ENCODE results near the gene SFXN1.
"Not testable (repeated sequence)": the region's sequence is repeated elsewhere in the genome, so short reads cannot be mapped to it uniquely, and the experiment has no call there.

Gene SFXN1, protein sequence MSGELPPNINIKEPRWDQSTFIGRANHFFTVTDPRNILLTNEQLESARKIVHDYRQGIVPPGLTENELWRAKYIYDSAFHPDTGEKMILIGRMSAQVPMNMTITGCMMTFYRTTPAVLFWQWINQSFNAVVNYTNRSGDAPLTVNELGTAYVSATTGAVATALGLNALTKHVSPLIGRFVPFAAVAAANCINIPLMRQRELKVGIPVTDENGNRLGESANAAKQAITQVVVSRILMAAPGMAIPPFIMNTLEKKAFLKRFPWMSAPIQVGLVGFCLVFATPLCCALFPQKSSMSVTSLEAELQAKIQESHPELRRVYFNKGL

DNA sequence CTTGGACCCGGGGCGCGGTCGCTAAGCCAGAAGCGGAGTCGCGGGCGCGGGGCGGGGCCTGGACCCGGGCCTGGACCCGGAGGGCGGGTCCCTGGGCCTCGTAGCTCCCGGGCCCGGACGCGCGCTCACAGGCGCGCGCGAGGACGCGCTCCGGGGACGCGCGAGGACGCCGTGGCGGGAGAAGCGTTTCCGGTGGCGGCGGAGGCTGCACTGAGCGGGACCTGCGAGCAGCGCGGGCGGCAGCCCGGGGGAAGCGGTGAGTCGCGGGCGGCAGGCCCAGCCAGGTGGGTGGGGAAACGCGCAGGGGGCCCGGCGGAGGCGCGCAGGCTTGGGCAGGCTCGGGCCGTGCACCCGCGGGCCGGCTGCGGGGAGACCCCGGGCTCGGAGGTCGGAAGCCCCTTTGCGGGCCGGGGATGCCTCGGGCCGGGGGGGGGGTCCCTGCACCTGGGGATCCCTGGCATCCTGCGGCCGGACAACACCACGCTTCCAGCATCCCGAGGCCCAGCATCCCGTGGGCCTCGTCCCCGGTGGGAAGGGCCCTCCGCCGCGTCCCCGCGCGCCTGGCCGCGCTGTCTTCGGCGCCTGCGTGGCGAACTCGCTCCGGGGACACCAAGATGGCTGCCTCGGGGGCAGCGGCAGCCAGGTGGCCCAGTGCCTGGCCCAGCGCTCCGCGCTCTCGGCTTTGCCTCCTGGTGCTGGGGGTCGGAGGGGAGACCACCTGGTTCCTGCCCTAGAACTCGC is at the start of gene SFXN1:
SFXN1 (plus strand) TSS at position 177 of the 741 bp plus-strand sequence. CDS start 13,544 bp downstream, outside the sequence.
- in situ Hi-C loops (cut with MboI; ENCODE audit: low sequenced_read_pairs) = no loop called here

GRCh38 chr5:175434800-175435199 is 43.6 kb upstream of the SFXN1 start:
- in situ Hi-C loops (cut with MboI; ENCODE audit: low sequenced_read_pairs) = no loop called here

GRCh38 chr5:175436359-175436758 is 42.0 kb upstream of the SFXN1 start:
- in situ Hi-C loops (cut with MboI; ENCODE audit: low sequenced_read_pairs) = no loop called here

- in situ Hi-C loops (cut with MboI; ENCODE audit: low sequenced_read_pairs) = no loop called here
Measured at GRCh38 chr5:175438234-175438857, 40.0 kb upstream of the SFXN1 start.

- in situ Hi-C loops (cut with MboI; ENCODE audit: low sequenced_read_pairs) = no loop called here
Measured at GRCh38 chr5:175443514-175444059, 34.8 kb upstream of the SFXN1 start.

DNA sequence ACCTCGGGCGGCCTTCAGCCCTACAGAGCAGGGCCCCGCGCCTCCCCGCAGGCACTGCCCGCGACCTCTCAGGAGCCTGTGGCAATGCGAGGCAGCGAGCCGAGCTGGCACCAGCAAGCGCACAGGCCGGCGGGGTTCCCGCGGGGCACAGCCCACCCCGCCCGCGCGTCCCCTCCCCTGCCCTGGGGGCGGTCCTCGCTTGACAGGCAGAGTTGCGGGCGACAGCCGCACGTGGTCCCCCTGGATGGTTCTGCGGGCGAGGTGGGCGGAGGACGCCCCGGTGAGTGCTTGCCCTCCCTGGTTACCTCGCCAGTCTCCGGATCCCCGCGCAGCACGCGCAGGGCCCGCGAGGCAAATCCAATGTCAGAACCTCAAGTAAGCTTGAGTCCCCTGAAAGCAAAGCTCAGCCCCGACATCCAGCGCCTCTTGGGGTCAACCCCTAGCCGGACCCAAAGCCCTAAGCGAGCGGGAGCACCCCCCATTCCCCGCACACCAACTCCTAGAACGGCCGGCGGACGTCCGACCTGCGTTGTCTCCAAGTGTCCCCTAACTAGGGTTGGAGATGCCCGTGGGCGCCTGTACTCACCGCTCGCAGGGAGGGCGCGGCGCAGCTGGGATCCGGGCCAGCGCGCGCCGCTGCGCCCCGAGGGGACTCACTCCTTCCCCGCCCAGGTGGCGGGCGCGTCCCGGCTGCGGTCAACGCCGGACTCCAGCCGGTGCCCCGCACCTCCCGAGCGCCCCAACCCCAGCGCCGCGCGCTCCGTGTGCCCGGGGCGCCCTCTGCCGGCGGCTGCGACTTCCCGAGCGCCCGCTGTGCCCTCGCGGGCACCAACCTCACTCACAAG is 34.1 kb upstream of the SFXN1 start, which contains the start of gene DRD1:
DRD1 (minus strand) TSS at position 123 of the 845 bp plus-strand sequence. CDS start 1,083 bp downstream, outside the sequence.
- in situ Hi-C loops (cut with MboI; ENCODE audit: low sequenced_read_pairs) = no loop called here

- in situ Hi-C loops (cut with MboI; ENCODE audit: low sequenced_read_pairs) = no loop called here
Measured at GRCh38 chr5:175444905-175445456, 33.4 kb upstream of the SFXN1 start.

DNA sequence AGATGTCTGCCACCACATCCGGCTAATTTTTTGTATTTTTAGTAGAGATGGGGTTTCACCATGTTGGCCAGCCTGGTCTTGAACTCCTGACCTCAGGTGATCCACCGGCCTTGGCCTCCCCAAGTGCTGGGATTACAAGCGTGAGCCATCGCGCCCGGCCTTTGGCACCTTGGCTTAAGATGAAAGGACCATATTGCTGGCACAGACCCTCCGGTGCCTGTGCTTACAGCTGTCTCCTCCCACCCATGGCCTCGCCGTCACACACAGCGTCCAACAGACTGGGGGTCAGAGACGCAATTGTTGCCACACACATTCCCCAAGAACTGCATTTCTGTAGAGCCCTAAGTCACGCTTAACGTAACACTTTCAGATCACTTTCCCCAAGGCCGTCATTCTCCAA is 32.0 kb upstream of the SFXN1 start:
- in situ Hi-C loops (cut with MboI; ENCODE audit: low sequenced_read_pairs) = not testable (repeated sequence)

DNA sequence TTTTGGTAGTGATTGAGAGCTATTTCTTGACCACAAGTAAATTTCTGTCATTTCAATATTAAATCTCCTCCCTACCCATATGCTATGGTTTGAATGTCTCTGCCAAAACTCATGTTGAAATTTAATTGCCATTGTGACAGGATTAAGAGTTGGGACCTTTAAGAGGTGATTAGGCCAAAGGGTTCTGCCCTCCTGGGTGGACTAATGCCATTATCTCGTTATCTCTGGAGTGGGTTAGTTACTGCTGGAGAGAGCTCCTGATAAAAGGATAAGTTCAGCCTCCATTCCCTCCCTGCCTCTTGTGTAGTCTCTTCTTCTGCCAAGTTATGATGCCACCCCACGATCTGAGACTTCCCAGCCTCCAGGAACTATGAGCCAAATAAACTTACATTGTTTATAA is 30.8 kb upstream of the SFXN1 start:
- in situ Hi-C loops (cut with MboI; ENCODE audit: low sequenced_read_pairs) = no loop called here

- in situ Hi-C loops (cut with MboI; ENCODE audit: low sequenced_read_pairs) = no loop called here
Measured at GRCh38 chr5:175448276-175448675, 30.1 kb upstream of the SFXN1 start.

- in situ Hi-C loops (cut with MboI; ENCODE audit: low sequenced_read_pairs) = no loop called here
Measured at GRCh38 chr5:175452166-175452565, 26.2 kb upstream of the SFXN1 start.

GRCh38 chr5:175454338-175454737 is 24.0 kb upstream of the SFXN1 start:
- in situ Hi-C loops (cut with MboI; ENCODE audit: low sequenced_read_pairs) = not testable (repeated sequence)

DNA sequence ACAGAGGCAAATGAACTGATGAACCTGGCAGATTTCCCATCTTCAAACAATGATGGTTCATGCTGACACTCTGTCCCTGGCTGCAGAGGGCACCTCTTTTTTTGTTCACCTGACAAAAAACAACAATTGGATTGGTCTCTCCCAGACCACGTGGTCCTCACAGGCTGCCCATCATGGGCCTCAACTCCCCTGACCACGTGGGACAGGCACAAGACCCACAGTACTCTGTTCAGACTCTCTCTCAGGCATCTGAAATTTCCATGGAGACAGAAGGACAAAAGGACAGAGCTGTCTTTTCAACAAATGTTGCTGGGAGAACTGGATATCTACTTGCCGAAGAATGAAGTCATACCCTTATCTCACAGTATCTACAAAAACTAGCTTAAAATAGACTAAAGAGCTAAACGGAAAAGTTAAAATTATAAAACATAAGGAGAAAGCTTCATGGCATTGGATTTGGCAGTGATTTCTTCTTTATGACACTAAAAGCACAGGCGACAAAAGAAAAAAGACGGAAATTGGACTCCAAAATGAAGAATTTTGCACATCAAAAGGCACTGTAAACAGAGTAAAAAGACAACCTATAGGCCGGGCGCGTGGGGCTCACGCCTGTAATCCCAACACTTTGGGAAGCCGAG is 22.1 kb upstream of the SFXN1 start:
- in situ Hi-C loops (cut with MboI; ENCODE audit: low sequenced_read_pairs) = no loop called here

DNA sequence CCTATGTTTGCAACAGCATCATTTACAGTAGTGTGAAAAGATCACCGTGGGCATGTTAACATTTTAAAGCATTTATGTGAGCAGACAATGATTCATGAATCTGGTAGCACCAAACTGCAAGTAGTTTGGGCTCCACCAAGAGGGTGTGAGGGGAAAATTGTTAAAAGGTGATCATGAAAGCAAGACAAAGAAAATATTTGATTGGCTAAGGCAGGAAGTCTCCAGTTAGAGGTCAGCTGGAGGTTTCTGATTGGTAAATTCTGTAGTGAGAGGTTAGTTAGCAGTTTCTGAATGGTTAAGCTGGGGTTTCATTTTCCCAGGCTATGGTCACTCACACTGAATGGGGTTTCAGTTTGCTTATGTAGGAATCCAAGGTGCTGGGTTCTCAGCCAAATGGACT is 20.9 kb upstream of the SFXN1 start:
- in situ Hi-C loops (cut with MboI; ENCODE audit: low sequenced_read_pairs) = no loop called here

DNA sequence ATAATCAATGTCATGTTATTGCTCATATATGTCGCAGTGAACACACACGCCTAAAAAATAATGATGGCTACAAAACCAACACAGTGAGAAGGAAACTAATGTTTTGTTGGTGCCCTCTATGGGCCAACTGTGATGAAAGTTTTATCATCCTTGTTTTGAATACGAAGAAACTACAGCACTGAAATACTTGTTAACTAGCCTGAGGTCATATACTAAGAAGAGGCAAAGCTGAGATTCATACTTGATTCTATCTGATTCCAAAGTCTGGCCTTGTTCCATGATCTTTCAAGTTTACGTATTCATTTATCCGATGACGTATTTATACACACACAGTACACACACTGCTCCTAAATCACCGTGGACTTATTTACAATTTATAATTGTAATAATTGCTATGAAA is 18.2 kb upstream of the SFXN1 start:
- in situ Hi-C loops (cut with MboI; ENCODE audit: low sequenced_read_pairs) = no loop called here

GRCh38 chr5:175460552-175460951 is 17.8 kb upstream of the SFXN1 start:
- in situ Hi-C loops (cut with MboI; ENCODE audit: low sequenced_read_pairs) = no loop called here

- in situ Hi-C loops (cut with MboI; ENCODE audit: low sequenced_read_pairs) = no loop called here
Measured at GRCh38 chr5:175461370-175461769, 17.0 kb upstream of the SFXN1 start.

GRCh38 chr5:175463641-175464040 is 14.7 kb upstream of the SFXN1 start:
- in situ Hi-C loops (cut with MboI; ENCODE audit: low sequenced_read_pairs) = no loop called here

DNA sequence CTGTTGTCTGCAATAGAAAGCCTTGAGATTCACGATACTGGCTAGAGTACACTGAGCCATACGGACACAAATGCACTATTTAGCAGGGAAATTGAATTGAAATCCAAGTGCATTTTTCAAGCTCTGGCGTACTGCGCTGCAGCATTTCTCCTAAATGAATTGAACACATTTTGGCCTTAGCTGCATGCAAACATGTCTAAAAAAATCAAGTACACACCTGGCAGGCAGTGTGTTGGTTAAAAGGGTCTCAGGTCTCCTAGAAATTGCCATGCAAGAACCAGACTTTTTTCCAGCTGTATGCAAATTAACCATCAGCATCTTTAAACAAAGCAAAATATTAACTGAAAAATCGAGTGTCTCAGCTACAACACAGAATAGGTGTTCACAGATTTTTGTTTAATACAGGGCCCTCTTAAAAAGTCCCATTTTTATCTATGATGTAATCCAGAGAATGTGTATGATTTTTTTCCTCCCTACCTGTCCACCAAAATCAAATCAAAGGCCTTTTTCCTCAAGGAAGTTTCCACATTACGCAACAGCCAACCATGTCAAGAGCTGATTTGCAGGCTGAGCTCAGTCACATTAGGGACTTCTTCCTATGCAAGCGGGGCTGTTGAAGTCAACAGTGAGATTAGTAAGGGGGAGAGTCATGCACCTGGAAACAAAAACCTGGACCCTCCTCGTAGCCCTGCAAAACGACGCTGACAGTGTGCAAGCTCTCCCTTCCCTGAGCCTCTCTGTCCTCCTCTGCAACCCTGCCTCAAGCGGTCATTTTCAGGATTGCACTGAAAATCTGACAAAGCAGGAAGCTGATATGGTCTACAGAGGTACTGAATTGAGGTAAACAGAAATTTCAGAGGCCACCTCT is 14.1 kb upstream of the SFXN1 start:
- in situ Hi-C loops (cut with MboI; ENCODE audit: low sequenced_read_pairs) = no loop called here
